Fibroblast of pulmonary artery (primary cell): ENCODE data around the gene DENND1B.

ENCODE experiments used
- DNase-seq: peaks from one replicate; pipeline ENCODE4 v3.0.0-alpha.2; 2010; ENCODE audit warnings: low read depth
- H3K4me3 ChIP-seq: replicated peaks from 2 replicates; pipeline ENCODE4 v1.5.1; 2011; ENCODE audit warnings: low read depth, mild to moderate bottlenecking, control low read depth, low read length, moderate library complexity
- CTCF ChIP-seq: IDR thresholded peaks from 2 replicates; pipeline ENCODE4 v1.5.1; 2011; ENCODE audit warnings: mild to moderate bottlenecking, control low read depth, low read length, inconsistent platforms; ENCODE audit errors: missing control alignments

The DENND1B gene

DNA sequence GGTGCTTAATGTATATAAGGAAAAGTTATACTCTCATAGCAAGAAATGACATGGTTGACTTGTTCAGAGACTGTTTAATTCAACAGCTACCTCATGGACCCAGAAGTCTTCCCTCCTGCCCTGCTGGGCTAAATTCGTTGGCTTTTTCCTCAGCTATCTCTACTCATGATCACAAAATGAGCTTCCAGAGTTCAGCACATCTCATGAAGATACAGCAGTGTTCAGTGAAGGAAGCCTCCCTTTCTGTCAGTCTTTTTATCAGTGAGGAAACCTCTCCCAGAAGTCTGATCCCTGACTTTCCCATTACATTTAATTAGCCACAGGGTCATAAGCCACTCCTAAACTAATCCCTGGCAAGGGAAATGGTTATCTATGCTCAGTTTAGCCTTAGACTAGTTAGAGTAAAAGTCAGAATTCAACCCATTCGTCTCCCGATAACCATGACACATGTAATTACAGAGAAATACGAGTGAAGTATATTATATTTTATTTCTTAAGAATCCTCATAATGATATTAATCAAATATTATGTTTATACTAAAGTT, 97.5 kb downstream of the DENND1B start:
- no peak overlapping the region for H3K4me3 ChIP-seq
- no peak for TF ChIP-seq CTCF
- no peak for DNase-seq

DNA sequence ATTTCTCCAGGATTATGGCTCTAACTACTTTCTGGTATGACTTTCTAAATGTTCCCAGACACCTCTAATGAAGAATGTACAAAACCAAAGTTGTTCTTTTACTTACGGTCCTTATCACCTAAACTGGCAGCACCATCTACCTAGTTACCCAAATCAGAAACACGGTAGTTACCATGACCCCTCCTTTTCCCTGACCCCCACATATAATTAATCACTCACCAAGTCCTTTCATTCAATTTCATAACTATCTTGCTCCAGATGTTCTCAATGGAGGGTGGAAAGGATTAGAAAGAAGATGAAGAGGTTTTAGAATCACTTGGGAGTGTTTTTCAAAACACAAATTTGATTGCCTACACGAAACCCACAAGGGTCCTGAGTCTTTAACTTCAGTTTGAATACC, 98.0 kb downstream of the DENND1B start:
- H3K4me3 ChIP-seq: no peak overlapping the region
- DNase-seq: no peak

DNA sequence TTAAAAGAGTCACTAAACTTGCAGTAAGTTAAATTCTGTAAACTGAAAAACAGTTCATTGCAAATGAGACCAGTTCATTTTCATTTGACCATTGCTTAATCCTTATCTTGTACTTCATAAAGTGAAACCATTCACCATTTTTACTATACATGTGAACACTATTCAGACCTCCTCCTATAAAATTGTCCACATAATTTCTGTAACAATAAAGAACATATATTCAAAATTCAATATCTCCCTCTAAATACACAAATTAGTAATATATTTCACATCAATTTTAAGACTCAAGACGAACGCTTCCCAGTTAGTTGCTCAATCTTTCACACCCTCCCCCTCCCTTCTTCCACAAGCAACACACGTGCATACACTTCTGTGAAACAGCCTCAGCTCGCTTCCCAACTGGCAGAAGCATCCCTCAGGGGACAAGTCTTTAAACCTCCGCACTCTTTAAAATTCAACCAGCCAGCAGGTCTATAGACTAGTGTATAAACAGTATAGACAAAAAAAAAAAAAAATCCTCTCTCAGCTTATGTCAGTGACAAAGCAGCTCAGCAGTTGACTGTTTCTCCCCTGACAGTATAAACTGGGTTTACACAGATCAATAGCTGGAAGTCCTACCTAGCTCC, 99.6 kb downstream of the DENND1B start:
- TF ChIP-seq CTCF: no peak
- H3K4me3 ChIP-seq: peak overlapping the region; percentile 59
- peak; percentile 55 for DNase-seq

More for the DNA sequence above, 98.0 kb downstream of the DENND1B start:
- no peak for TF ChIP-seq CTCF

GRCh38 chr1:197674286-197674685, 101.0 kb downstream of the DENND1B start:
- no peak overlapping the region for H3K4me3 ChIP-seq
- TF ChIP-seq CTCF: no peak
- DNase-seq: no peak

DNA sequence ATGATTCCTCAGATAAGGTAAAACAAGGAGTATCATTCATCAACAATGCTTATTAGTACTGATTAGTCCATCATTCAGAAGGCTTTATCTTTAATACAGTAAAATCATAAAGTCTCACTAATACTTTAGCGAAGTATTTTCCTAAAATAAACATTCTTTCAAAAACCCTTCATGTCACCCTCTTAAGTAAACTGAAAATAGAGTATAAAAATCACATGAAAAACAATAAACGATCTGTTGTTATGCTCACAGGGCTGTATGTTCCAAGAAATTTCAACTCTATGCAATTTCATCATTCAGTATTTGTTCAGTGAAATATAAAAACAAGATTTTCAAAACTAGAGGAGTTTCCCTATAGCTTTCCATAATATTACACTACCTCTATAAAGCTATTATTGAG, 102.0 kb downstream of the DENND1B start:
- H3K4me3 ChIP-seq: no peak overlapping the region
- TF ChIP-seq CTCF: no peak
- no peak for DNase-seq

GRCh38 chr1:197672347-197672746, 102.9 kb downstream of the DENND1B start:
- no peak for DNase-seq
- no peak overlapping the region for H3K4me3 ChIP-seq
- TF ChIP-seq CTCF: no peak

GRCh38 chr1:197671920-197672319, 103.4 kb downstream of the DENND1B start:
- no peak for DNase-seq

More at GRCh38 chr1:197671920-197672319, 103.4 kb downstream of the DENND1B start:
- no peak for TF ChIP-seq CTCF
- no peak overlapping the region for H3K4me3 ChIP-seq
